ENCODE measurements around the gene PLEKHG2. TPM values are rescaled to one million over a fixed set of nuclear protein-coding genes. Genes with fewer than 3 reads are reported as not detected.
A peak's percentile ranks its signal among the peaks of the same experiment; 100 is the strongest.

PLEKHG2 gene
- total and polyA plus RNA-seq, 9 of the 15 experiments (the other 6 are each of a cell fraction or from before 2014, with no cell fraction given): 0.98 to 45.7 (median 9.8) TPM

DNA sequence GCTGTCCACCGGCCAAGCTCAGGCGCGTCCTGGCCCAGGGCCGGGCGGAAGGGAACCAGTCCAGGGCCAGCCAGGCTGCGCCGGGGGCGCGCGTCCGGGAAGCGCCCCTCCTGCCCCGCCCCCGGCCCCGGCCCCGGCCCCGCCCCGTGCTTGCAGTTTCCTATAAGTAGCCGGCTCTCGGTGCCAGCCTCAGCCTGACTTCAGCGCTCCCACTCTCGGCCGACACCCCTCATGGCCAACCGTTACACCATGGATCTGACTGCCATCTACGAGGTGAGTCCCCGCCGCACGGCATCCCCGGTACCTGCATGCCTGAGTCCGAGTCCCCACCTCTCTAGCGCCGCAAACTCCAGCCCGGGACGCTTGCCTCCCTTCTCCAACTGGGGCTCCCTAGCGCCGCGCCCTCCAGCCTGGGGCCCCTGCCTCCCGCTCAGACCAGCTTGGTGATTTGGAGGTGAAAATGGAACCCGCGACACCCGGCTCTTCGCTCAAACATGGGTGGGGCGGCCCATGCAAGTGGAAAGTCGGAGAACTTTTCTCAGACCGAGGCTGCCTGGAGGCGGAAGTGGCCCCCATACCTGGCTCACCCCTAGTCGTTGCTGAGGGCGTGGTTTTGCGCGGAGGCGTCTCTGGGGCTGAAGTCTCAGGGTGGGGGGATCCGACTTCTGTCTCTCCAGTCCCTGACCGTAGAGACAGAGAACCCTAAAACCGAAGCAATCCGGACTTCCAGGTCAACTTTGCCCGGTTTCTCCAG is 5.6 kb upstream of the PLEKHG2 start, which contains the start of gene ZFP36 (continued):
- TF ChIP-seq, protein P1, sequence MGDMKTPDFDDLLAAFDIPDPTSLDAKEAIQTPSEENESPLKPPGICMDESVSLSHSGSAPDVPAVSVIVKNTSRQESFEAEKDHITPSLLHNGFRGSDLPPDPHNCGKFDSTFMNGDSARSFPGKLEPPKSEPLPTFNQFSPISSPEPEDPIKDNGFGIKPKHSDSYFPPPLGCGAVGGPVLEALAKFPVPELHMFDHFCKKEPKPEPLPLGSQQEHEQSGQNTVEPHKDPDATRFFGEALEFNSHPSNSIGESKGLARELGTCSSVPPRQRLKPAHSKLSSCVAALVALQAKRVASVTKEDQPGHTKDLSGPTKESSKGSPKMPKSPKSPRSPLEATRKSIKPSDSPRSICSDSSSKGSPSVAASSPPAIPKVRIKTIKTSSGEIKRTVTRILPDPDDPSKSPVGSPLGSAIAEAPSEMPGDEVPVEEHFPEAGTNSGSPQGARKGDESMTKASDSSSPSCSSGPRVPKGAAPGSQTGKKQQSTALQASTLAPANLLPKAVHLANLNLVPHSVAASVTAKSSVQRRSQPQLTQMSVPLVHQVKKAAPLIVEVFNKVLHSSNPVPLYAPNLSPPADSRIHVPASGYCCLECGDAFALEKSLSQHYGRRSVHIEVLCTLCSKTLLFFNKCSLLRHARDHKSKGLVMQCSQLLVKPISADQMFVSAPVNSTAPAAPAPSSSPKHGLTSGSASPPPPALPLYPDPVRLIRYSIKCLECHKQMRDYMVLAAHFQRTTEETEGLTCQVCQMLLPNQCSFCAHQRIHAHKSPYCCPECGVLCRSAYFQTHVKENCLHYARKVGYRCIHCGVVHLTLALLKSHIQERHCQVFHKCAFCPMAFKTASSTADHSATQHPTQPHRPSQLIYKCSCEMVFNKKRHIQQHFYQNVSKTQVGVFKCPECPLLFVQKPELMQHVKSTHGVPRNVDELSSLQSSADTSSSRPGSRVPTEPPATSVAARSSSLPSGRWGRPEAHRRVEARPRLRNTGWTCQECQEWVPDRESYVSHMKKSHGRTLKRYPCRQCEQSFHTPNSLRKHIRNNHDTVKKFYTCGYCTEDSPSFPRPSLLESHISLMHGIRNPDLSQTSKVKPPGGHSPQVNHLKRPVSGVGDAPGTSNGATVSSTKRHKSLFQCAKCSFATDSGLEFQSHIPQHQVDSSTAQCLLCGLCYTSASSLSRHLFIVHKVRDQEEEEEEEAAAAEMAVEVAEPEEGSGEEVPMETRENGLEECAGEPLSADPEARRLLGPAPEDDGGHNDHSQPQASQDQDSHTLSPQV (IDR thresholded peaks at IDR 0.05): no peak
- TF ChIP-seq, protein P2, sequence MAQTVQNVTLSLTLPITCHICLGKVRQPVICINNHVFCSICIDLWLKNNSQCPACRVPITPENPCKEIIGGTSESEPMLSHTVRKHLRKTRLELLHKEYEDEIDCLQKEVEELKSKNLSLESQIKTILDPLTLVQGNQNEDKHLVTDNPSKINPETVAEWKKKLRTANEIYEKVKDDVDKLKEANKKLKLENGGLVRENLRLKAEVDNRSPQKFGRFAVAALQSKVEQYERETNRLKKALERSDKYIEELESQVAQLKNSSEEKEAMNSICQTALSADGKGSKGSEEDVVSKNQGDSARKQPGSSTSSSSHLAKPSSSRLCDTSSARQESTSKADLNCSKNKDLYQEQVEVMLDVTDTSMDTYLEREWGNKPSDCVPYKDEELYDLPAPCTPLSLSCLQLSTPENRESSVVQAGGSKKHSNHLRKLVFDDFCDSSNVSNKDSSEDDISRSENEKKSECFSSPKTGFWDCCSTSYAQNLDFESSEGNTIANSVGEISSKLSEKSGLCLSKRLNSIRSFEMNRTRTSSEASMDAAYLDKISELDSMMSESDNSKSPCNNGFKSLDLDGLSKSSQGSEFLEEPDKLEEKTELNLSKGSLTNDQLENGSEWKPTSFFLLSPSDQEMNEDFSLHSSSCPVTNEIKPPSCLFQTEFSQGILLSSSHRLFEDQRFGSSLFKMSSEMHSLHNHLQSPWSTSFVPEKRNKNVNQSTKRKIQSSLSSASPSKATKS (CRISPR knock-in tag; IDR thresholded peaks at IDR 0.05): no peak
- TF ChIP-seq TBP (optimal IDR thresholded peaks at IDR 0.05; ENCODE audit: low read depth, low read length) (peak; percentile 96), HNRNPLL (IDR thresholded peaks at IDR 0.05; ENCODE audit: low read depth, low read length, poor library complexity, severe bottlenecking) (peak; percentile 35), SRSF9 (IDR thresholded peaks at IDR 0.05; ENCODE audit: borderline replicate concordance, low read depth, low read length) (no peak), XRCC4 (IDR thresholded peaks at IDR 0.05; ENCODE audit: extremely low read depth, insufficient read depth, insufficient read length) (no peak), ZNF217 (CRISPR knock-in tag; IDR thresholded peaks at IDR 0.05) (no peak), ESRRB (CRISPR knock-in tag; IDR thresholded peaks at IDR 0.05; ENCODE audit: borderline replicate concordance) (no peak), FOXA3 (CRISPR knock-in tag; conservative IDR thresholded peaks at IDR 0.05 in 1 of 2, IDR thresholded peaks at IDR 0.05 in 1 of 2) (no peak)
- TF ChIP-seq, protein P3, sequence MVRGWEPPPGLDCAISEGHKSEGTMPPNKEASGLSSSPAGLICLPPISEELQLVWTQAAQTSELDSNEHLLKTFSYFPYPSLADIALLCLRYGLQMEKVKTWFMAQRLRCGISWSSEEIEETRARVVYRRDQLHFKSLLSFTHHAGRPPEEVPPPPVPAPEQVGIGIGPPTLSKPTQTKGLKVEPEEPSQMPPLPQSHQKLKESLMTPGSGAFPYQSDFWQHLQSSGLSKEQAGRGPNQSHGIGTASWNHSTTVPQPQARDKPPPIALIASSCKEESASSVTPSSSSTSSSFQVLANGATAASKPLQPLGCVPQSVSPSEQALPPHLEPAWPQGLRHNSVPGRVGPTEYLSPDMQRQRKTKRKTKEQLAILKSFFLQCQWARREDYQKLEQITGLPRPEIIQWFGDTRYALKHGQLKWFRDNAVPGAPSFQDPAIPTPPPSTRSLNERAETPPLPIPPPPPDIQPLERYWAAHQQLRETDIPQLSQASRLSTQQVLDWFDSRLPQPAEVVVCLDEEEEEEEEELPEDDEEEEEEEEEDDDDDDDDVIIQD (CRISPR knock-in tag; IDR thresholded peaks at IDR 0.05): no peak
- TF ChIP-seq, protein P4, sequence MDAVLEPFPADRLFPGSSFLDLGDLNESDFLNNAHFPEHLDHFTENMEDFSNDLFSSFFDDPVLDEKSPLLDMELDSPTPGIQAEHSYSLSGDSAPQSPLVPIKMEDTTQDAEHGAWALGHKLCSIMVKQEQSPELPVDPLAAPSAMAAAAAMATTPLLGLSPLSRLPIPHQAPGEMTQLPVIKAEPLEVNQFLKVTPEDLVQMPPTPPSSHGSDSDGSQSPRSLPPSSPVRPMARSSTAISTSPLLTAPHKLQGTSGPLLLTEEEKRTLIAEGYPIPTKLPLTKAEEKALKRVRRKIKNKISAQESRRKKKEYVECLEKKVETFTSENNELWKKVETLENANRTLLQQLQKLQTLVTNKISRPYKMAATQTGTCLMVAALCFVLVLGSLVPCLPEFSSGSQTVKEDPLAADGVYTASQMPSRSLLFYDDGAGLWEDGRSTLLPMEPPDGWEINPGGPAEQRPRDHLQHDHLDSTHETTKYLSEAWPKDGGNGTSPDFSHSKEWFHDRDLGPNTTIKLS (IDR thresholded peaks at IDR 0.05; ENCODE audit: borderline replicate concordance, low read depth): no peak; the same call in 1 of the 2 replicates
- TF ChIP-seq, protein P5, sequence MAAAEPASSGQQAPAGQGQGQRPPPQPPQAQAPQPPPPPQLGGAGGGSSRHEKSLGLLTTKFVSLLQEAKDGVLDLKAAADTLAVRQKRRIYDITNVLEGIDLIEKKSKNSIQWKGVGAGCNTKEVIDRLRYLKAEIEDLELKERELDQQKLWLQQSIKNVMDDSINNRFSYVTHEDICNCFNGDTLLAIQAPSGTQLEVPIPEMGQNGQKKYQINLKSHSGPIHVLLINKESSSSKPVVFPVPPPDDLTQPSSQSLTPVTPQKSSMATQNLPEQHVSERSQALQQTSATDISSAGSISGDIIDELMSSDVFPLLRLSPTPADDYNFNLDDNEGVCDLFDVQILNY (CRISPR knock-in tag; IDR thresholded peaks at IDR 0.05): no peak
- TF ChIP-seq, protein P6, sequence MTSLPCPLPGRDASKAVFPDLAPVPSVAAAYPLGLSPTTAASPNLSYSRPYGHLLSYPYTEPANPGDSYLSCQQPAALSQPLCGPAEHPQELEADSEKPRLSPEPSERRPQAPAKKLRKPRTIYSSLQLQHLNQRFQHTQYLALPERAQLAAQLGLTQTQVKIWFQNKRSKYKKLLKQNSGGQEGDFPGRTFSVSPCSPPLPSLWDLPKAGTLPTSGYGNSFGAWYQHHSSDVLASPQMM (CRISPR knock-in tag; IDR thresholded peaks at IDR 0.05): no peak
